Transverse colon (tissue), 4 donors: Measurements from ENCODE around the gene METAP1.

Experiments
- CTCF ChIP-seq, 5 experiments: fragments of 200-600 bp in 3 of 5; fragments of 450-650 bp in 2 of 5; sonication (generic) in 3 of 5; IDR thresholded peaks; 1 replicate in 2 of 5; 2 replicates in 3 of 5; pipeline ENCODE4 v1.5.1; 2016 to 2017; ENCODE audit warnings: antibody characterized with exemption in 5 of 5, inconsistent platforms in 3 of 5, mild to moderate bottlenecking in 2 of 5, moderate library complexity in 1 of 5
- EP300 ChIP-seq: sonication (generic); formaldehyde crosslinking; IDR thresholded peaks from one replicate; pipeline ENCODE4 v1.6.1; 2017; ENCODE audit warnings: antibody characterized with exemption, low read depth
- POLR2A ChIP-seq: fragments of 450-650 bp; IDR thresholded peaks from one replicate; pipeline ENCODE4 v1.6.1; 2016; ENCODE audit warnings: antibody characterized with exemption, mild to moderate bottlenecking, moderate library complexity
- POLR2AphosphoS5 ChIP-seq, 3 donors: sonication (generic); formaldehyde crosslinking; IDR thresholded peaks; one replicate each; pipeline ENCODE4 v1.6.1; 2016; ENCODE audit warnings: antibody characterized with exemption in 3 of 3

DNA sequence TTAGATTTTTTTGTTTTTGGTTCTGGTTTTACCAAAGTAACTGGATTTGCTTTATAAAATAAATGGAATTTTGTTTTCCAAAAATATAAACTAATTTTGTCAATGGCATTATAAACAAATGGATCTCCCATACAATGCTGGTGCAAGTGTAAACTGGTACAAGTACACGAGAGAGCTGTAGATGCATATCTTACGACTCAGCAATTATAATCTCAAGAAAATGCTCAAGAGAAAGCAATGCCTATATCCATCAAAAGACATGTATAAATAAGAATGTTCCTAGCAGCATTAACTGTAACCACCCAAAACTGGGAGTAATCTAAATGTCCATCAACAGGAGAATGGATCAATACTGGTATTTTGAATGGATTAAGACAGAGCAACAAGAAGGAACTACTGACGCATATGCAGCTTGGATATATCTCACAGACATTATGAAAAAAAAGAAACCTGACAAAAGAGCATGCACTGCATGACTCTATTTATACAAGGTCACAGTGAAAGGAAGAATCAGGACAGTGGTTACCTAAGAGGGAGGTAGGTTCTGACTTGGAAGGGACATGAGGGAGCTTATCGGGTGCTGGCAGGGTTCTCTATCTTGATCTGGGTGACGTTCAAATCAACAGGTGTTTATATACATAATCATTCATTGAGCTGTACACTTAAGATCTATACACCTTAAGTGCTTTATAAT, 83.6 kb downstream of the METAP1 start:
- TF ChIP-seq CTCF (IDR thresholded peaks at IDR 0.05) (no peak), EP300 (no peak), POLR2AphosphoS5 (IDR thresholded peaks at IDR 0.05) (no peak), POLR2A (no peak)
